HepG2 (cell line): ENCODE data around the gene ABCC5. TPM values are rescaled to one million over a fixed set of nuclear protein-coding genes. Genes with fewer than 3 reads are reported as not detected.

Experiments used
- ATAC-seq: fragments of 200-7000 bp; cut with Tn5 transposase; 3 replicates; pipeline ENCODE4 v1.9.1; 2020; ENCODE audit warnings: mild to moderate bottlenecking, moderate library complexity
- BruUV-seq: library from RNA; stranded (reverse); fragments of 400-500 nt; replicated peaks from 2 replicates; lab custom pipeline; 2021; lab: Mats Ljungman, UMichigan
- CTCF ChIA-PET: fragments of 300-600 bp; formaldehyde crosslinking; extraction: SDS; loops from one replicate; lab custom pipeline; 2021; ENCODE audit warnings: low total read pairs, inconsistent platforms, low intra/inter-chr PET ratio; lab: Yijun Ruan, JAX
- POLR2A ChIA-PET: fragments of 350-600 bp; sonication (Branson Sonifier 250); formaldehyde crosslinking; loops from one replicate; lab custom pipeline; 2020; ENCODE audit warnings: antibody characterized with exemption, inconsistent platforms; lab: Yijun Ruan, JAX
- DNase-seq: peaks from one replicate; pipeline ENCODE4 v3.0.0-alpha.2; 2015; ENCODE audit warnings: low spot score
- FAIRE-seq: peaks from 3 replicates; lab custom pipeline; 2011; peaks lifted over from hg19 to GRCh38; lab: Jason Lieb, UNC
- H2AFZ ChIP-seq: one replicate; pipeline ENCODE4 v1.6.1; 2011; ENCODE audit warnings: low read length, inconsistent platforms
- H3K27ac ChIP-seq: fragments of 300-600 bp; 3 replicates; pipeline ENCODE4 v1.8.0; 2011; ENCODE audit warnings: mixed run types, mild to moderate bottlenecking, mixed read lengths, low read length, inconsistent platforms; ENCODE audit not compliant: insufficient read depth; ENCODE audit errors: extremely low read length
- H3K27me3 ChIP-seq, 2 experiments: fragments of 200-600 bp in 1 of 2; 2 replicates in 1 of 2; 3 replicates in 1 of 2; pipeline versions ENCODE4 v1.6.0 to v1.8.0; 2011; ENCODE audit warnings: low read length in 2 of 2, mild to moderate bottlenecking in 2 of 2, moderate library complexity in 2 of 2, inconsistent platforms in 1 of 2; ENCODE audit not compliant: insufficient read depth in 2 of 2, control insufficient read depth in 1 of 2
- H3K36me3 ChIP-seq, 2 experiments: fragments of 200-600 bp in 1 of 2; replicated peaks in 1 of 2; 2 replicates in 1 of 2; 3 replicates in 1 of 2; pipeline versions ENCODE4 v1.5.1 to v1.8.0; 2011; ENCODE audit warnings: low read length in 2 of 2, inconsistent platforms in 1 of 2; ENCODE audit not compliant: insufficient read depth in 2 of 2, control insufficient read depth in 1 of 2
- H3K4me1 ChIP-seq: 2 replicates; pipeline ENCODE4 v1.5.1; 2012; ENCODE audit warnings: low read length, inconsistent platforms; ENCODE audit not compliant: insufficient read depth
- H3K4me2 ChIP-seq: 2 replicates; pipeline ENCODE4 v1.6.0; 2011; ENCODE audit warnings: low read depth, low read length, inconsistent platforms
- H3K4me3 ChIP-seq, 3 experiments: fragments of 200-600 bp in 1 of 3; sonication (generic), shearing (Covaris generic) in 1 of 3; replicated peaks in 1 of 3; 2 replicates each; pipeline ENCODE4 v1.5.1; 2011 to 2016; ENCODE audit warnings: low read length in 3 of 3, inconsistent platforms in 2 of 3, low read depth in 2 of 3, mild to moderate bottlenecking in 2 of 3, control low read depth in 1 of 3, mixed read lengths in 1 of 3; ENCODE audit not compliant: insufficient read depth in 1 of 3
- H3K79me2 ChIP-seq: one replicate; pipeline ENCODE4 v1.6.1; 2011; ENCODE audit warnings: low read length, inconsistent platforms; ENCODE audit not compliant: insufficient read depth
- H3K9ac ChIP-seq: 2 replicates; pipeline ENCODE4 v1.6.0; 2011; ENCODE audit warnings: mild to moderate bottlenecking, low read depth, low read length, inconsistent platforms; ENCODE audit not compliant: insufficient read depth
- H3K9me3 ChIP-seq: 2 replicates; pipeline ENCODE4 v1.5.1; 2012; ENCODE audit warnings: mild to moderate bottlenecking, low read length
- H4K20me1 ChIP-seq: 2 replicates; pipeline ENCODE4 v1.6.0; 2011; ENCODE audit warnings: inconsistent platforms, mild to moderate bottlenecking, low read length, moderate library complexity; ENCODE audit not compliant: insufficient read depth
- FOXO4 ChIP-seq: sonication (generic); formaldehyde crosslinking; conservative IDR thresholded peaks from 2 replicates; pipeline ENCODE4 v1.8.1; 2023; ENCODE audit warnings: missing genetic modification reagents
- HDAC1 ChIP-seq: sonication (generic); formaldehyde crosslinking; IDR thresholded peaks from 2 replicates; pipeline ENCODE4 v1.5.1; 2020; ENCODE audit warnings: mild to moderate bottlenecking, missing genetic modification reagents
- HMG20B ChIP-seq: conservative IDR thresholded peaks from 2 replicates; pipeline ENCODE4 v1.6.1; 2016; ENCODE audit warnings: missing genetic modification reagents, missing compliant biosample characterization
- HOXA5 ChIP-seq: sonication (generic); formaldehyde crosslinking; IDR thresholded peaks from 2 replicates; pipeline ENCODE4 v1.4.0; 2020; ENCODE audit warnings: missing genetic modification reagents
- IKZF4 ChIP-seq: sonication (generic); formaldehyde crosslinking; IDR thresholded peaks from 2 replicates; pipeline ENCODE4 v1.5.1; 2020; ENCODE audit warnings: borderline replicate concordance, mild to moderate bottlenecking, low read depth, missing genetic modification reagents; ENCODE audit errors: not compliant biosample characterization
- ISL2 ChIP-seq: sonication (generic); formaldehyde crosslinking; IDR thresholded peaks from 2 replicates; pipeline ENCODE4 v1.5.0; 2020; ENCODE audit warnings: missing genetic modification reagents
- JARID2 ChIP-seq: sonication (generic); formaldehyde crosslinking; IDR thresholded peaks from 2 replicates; pipeline ENCODE4 v1.8.1; 2023; ENCODE audit warnings: missing genetic modification reagents, inconsistent platforms; ENCODE audit not compliant: insufficient replicate concordance
- NRL ChIP-seq: sonication (generic); formaldehyde crosslinking; IDR thresholded peaks from 2 replicates; pipeline ENCODE4 v1.5.0; 2020; ENCODE audit warnings: missing genetic modification reagents, mild to moderate bottlenecking, moderate library complexity, borderline replicate concordance
- PHF20 ChIP-seq: sonication (generic); formaldehyde crosslinking; IDR thresholded peaks from 2 replicates; pipeline ENCODE4 v1.5.0; 2020; ENCODE audit warnings: mild to moderate bottlenecking, missing genetic modification reagents
- POLR2G ChIP-seq: fragments of 200-400 bp; formaldehyde crosslinking; IDR thresholded peaks from 2 replicates; pipeline ENCODE4 v1.6.1; 2018; ENCODE audit warnings: mild to moderate bottlenecking, low read depth, low read length, moderate library complexity
- REPIN1 ChIP-seq: sonication (generic); formaldehyde crosslinking; IDR thresholded peaks from 2 replicates; pipeline ENCODE4 v1.8.0; 2022; ENCODE audit warnings: missing genetic modification reagents, low read depth, mild to moderate bottlenecking, borderline replicate concordance
- SMARCE1 ChIP-seq: fragments of 450-650 bp; IDR thresholded peaks from 2 replicates; pipeline ENCODE4 v1.6.1; 2017; ENCODE audit warnings: borderline replicate concordance
- ZBTB3 ChIP-seq: sonication (generic); formaldehyde crosslinking; IDR thresholded peaks from 2 replicates; pipeline ENCODE4 v1.4.0; 2020; ENCODE audit warnings: low read depth, mild to moderate bottlenecking, moderate library complexity, missing genetic modification reagents, borderline replicate concordance
- ZFP36L1 ChIP-seq: sonication (generic); formaldehyde crosslinking; IDR thresholded peaks from 2 replicates; pipeline ENCODE4 v1.8.0; 2022; ENCODE audit warnings: mild to moderate bottlenecking, missing genetic modification reagents, moderate library complexity
- ZNF235 ChIP-seq: sonication (generic); formaldehyde crosslinking; IDR thresholded peaks from 2 replicates; pipeline ENCODE4 v1.8.1; 2023; ENCODE audit warnings: mild to moderate bottlenecking, missing genetic modification reagents, borderline replicate concordance
- ZNF362 ChIP-seq: sonication (generic); formaldehyde crosslinking; IDR thresholded peaks from 2 replicates; pipeline ENCODE4 v1.4.0; 2020; ENCODE audit warnings: missing genetic modification reagents, mild to moderate bottlenecking, borderline replicate concordance
- ZNF562 ChIP-seq: sonication (generic); formaldehyde crosslinking; IDR thresholded peaks from 2 replicates; pipeline ENCODE4 v1.8.0; 2022; ENCODE audit warnings: missing genetic modification reagents, borderline replicate concordance
- ZNF766 ChIP-seq: sonication (generic); formaldehyde crosslinking; IDR thresholded peaks from 2 replicates; pipeline ENCODE4 v1.5.0; 2020; ENCODE audit warnings: missing genetic modification reagents, borderline replicate concordance
- WGBS: methylation state at CpG from one replicate; pipeline ENCODE4 v1.1.6; 2017; ENCODE audit warnings: low lambda C conversion rate; 5-methylcytosine and 5-hydroxymethylcytosine counted together
- in situ Hi-C: cut with HindIII; loops from 2 replicates; pipeline ENCODE4 v1.10.0; 2017; ENCODE audit warnings: low pct_unique_long_range_greater_than_20kb; ENCODE audit not compliant: extremely low pct_ligation_motif_present
- intact Hi-C: fragments of 100-400 bp; cut with micrococcal nuclease; formaldehyde crosslinking; loops from one replicate; pipeline ENCODE4 v1.10.0; 2022; ENCODE audit not compliant: unreplicated experiment
- polyA plus RNA-seq, 8 experiments: library from polyadenylated mRNA; depleted of rRNA in 3 of 8; stranded (reverse) in 7 of 8; unstranded in 1 of 8; fragments of >200 nt; fragmentation: Illumina TruSeq in 4 of 8; extraction: Trizol in 4 of 8; gene quantifications; 2 replicates each; pipeline versions ENCODE4 v1.2.1 to v1.2.3, GENCODE V29; 2011 to 2016; ENCODE audit warnings: low read depth in 4 of 8, missing spikeins in 1 of 8, mixed read lengths in 1 of 8; ENCODE audit not compliant: insufficient read depth in 1 of 8
- total RNA-seq, 5 experiments: library from RNA; depleted of rRNA; stranded (reverse); fragments of >200 nt; fragmentation: Illumina TruSeq; extraction: Trizol; gene quantifications; 2 replicates each; pipeline ENCODE4 v1.2.3, GENCODE V29; 2016; ENCODE audit warnings: low read depth in 1 of 5
- TF ChIP-seq, protein P1 (sequence below): sonication (generic); formaldehyde crosslinking; IDR thresholded peaks from 2 replicates; pipeline ENCODE4 v1.8.1; 2023; ENCODE audit warnings: mild to moderate bottlenecking, moderate library complexity, missing genetic modification reagents

Gene ABCC5
- total and polyA plus RNA-seq, 2 of the 13 experiments (the other 11 are each of a cell fraction or from before 2014, with no cell fraction given) = 12.5 to 12.7 TPM

GRCh38 chr3:184016811-184017671, 643 bp downstream of the ABCC5 start:
- H3K27ac ChIP-seq = peak overlapping the region; percentile 30
- peak overlapping the region; percentile 54 for H3K9ac ChIP-seq
- 54% methylated on average over 42 of the region's 57 CpGs for WGBS
- no peaks in the 10 kb centered on the region for H3K9me3 ChIP-seq
- peak overlapping the region; percentile 81 for H3K4me2 ChIP-seq
- in situ Hi-C loops = loop anchor here (5.0 kb wide), 1 partner anchor 120 kb away; no protein-coding TSS in a partner anchor
- H3K4me3 ChIP-seq = peak overlapping the region; percentile 73 to 97 (median 79)
- H2AFZ ChIP-seq = no peak overlapping the region
- DNase-seq = peak; percentile 18
- no peak for FAIRE-seq
- H4K20me1 ChIP-seq = no peaks in the 10 kb centered on the region
- H3K4me1 ChIP-seq = peaks cover 32% of the 10 kb centered on the region
- intact Hi-C loops = loop anchor here (1.0 to 10.0 kb wide), 3 partner anchors 28 to 228 kb away; partner anchors contain the start of genes ALG3 and EEF1AKMT4
- H3K36me3 ChIP-seq = no peaks in the 10 kb centered on the region; a peak in 2 of 5 replicates
- ATAC-seq = peak; percentile 90
- POLR2A ChIA-PET = interaction anchor here (0.9 to 1.5 kb wide), 8 partner anchors 29 to 139 kb away, joined by 3 to 7 read pairs (median 5); partner anchors contain the start of gene EIF2B5
- H3K79me2 ChIP-seq = no peaks in the 10 kb centered on the region
- CTCF ChIA-PET = interaction anchor here (2.5 kb wide), 1 partner anchor 122 kb away, joined by 17 read pairs; no protein-coding TSS in a partner anchor
- H3K27me3 ChIP-seq = no peaks in the 10 kb centered on the region
- BruUV-seq = TSS peak; percentile 56
- TF ChIP-seq PHF20 (CRISPR knock-in tag) = peak; percentile 20; the same call in 1 of the 2 replicates
- TF ChIP-seq ZNF562 (CRISPR knock-in tag) = no peak
- TF ChIP-seq FOXO4 (CRISPR knock-in tag) = peak; percentile 98
- TF ChIP-seq ZFP36L1 (CRISPR knock-in tag) = no peak
- no peak for TF ChIP-seq ISL2 (CRISPR knock-in tag)
- no peak for TF ChIP-seq NRL (CRISPR knock-in tag)
- TF ChIP-seq ZNF362 = peak; percentile 9; the same call in 1 of the 2 replicates
- 0 out of 2 replicates have a peak, but pooled peaks have one; percentile 14 for TF ChIP-seq HOXA5 (CRISPR knock-in tag)
- TF ChIP-seq, protein P1, sequence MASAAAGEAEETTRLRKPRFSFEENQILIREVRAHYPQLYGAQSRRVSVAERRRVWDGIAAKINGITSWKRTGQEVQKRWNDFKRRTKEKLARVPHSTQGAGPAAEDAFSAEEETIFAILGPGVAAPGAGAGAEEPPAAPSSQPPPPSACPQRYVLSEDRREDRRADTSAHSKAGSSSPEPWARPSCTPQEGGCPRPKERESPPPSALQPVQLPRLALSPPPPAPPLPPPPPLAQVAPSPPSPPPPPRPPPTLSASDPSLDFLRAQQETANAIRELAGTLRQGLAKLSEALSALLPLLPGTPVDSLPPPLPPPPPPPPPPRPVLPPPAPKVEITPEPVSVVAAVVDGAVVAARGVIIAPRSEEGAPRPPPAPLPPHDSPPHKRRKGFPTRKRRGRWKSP (CRISPR knock-in tag) = no peak
- no peak for TF ChIP-seq ZNF235 (CRISPR knock-in tag)
- no peak for TF ChIP-seq POLR2G
- TF ChIP-seq JARID2 (CRISPR knock-in tag) = no peak
- TF ChIP-seq HDAC1 (CRISPR knock-in tag) = no peak
- TF ChIP-seq HMG20B = no peak
- TF ChIP-seq SMARCE1 = no peak
- no peak for TF ChIP-seq ZBTB3 (CRISPR knock-in tag)
- TF ChIP-seq ZNF766 (CRISPR knock-in tag) = peak; percentile 59; the same call in 1 of the 2 replicates
- no peak; the same call in 1 of the 2 replicates for TF ChIP-seq REPIN1 (CRISPR knock-in tag)
- TF ChIP-seq IKZF4 (CRISPR knock-in tag) = no peak
